ENCODE measurements around the gene PVALB.

PVALB gene

DNA sequence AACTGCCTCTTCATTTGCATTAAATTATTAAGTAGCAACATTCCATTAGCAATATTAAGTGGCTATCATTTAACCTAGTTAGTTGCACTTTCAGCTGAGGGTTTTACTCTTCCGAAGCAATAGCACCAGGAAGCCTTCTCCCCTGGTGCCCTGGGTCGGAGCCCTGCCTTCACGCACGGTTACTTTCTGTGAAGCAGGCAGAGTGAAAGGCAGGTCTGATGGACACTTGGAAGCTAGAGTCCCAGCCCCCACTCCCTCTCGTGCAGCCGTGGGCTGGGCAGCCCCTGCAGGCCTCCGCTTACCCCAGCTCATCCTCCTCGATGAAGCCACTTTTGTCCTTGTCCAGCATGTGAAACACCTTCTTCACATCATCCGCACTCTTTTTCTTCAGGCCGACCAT is 2.0 kb downstream of the PVALB start:
- DNase-seq (ENCODE audit: low read depth in 2 of 2, low spot score in 1 of 2) = no peak

DNA sequence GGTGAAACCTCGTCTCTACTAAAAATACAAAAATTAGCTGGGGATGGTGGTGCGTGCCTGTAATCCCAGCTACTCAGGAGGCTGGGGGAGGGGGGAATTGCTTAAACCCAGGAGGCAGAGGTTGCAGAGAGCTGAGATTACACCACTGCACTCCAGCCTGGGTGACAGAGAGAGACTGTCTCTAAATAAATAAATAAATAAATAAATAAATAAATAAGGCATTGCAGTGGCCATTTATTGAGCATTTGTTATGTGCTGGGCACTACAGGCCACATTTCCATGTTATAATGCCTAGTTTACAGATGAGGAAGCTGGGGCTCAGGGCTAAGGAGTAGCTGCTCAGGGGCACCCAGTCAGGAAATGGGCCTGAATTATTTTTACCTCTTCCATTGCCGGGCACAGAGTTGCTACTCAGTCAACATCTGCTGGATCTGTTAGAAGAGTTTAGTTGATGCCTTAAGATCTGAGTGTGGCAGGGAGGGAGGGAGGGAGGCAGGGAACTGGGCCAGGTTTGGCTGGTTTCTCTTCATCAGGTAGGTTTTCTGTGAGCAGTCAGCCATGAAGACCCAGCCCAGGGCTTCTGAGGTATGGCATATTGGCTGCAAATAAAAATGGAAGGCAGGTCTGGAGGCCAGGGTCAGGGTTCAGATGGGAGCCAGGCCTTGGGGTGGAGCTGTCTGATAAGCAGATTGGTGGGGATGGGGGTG is 5.6 kb downstream of the PVALB start:
- no peak for DNase-seq (ENCODE audit: low read depth in 2 of 2, low spot score in 1 of 2)

DNA sequence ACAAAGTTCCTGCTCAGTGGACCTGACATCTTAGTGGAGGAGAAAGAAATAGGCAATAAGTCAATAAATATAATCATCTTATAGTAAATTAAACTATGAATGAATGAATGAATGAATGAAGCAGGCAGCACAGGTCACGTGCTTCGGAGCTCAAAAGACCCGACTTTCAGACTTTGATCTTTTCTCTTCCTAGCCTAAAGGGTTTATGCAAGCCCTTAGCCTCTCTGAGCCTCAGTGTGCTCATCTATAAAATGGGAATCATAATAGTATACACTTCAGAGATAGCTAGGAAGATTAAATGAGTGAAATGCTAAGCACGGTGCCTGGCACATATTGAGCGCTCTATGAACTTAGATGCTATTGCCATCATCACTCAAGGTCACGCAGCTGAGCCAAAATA is 7.5 kb downstream of the PVALB start:
- DNase-seq (ENCODE audit: low read depth in 2 of 2, low spot score in 1 of 2) = no peak

DNA sequence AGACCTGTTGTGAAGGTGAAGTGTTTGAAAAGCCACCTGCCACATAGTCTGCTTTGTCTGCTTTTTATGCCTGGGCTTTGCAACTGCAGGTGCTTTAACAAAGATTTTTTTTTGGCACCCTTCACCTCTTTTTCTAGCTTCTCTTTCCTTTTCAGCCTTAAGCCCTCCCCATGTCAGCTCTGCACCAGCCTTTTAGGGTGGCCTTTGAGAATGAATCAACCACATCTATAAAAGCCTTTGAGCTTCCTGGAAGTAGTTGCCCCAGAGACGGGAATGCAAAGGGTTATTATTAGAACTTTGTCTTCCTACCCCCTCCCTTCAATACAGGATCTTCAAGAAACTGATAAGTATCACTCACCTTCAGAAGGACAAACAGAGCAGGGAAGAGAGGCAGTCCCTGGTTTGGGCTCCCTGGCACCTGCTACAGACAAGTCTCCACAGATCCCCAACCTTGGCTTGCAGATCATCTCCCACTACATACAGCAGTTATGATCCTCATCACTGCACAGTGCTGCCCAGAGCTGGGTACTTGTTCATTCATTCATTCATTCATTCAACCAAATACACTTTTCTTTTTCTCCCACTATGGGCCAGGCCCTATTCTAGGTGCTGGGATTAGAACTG is 8.0 kb downstream of the PVALB start:
- no peak for DNase-seq (ENCODE audit: low read depth in 2 of 2, low spot score in 1 of 2)

DNA sequence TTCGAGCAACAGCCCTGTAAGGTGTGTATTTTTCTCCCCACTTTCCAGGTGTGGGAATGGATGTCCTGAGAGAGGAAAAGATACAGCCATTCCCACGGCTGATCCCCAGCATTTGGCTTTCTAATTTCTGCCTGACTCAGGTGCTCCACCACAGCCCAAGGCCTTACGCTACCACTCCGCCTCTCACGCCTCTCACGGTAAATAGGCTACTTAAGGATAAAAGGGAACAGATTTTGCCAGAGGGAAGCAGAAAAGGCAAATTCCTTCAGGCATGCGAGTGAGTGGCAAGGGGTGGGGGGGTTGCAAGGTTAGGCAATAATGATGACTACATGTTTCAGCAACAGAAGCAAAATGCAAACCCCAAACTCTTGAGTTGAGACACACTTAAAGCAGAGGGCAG is 9.2 kb downstream of the PVALB start:
- DNase-seq (ENCODE audit: low read depth in 2 of 2, low spot score in 1 of 2) = no peak

DNA sequence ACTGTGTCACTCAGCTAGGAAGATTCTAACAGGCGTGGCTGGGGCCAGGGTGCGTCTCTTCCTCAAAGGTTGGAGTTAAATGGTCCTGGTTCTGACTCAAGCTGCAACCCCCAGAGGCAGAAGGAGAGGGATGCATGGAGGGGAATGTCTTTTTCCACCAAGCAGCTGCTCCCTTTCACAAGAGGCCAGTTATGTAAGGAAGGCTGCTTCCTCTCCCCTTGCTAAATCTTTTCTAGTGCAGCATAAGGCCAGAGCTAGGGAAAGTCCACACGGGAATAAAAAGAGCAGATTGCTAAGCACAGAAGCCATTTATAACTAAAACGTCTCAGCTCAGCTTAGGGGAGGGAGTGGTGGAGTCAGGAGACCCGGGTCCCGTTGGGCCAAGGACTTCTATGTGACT is 10.0 kb downstream of the PVALB start:
- DNase-seq (ENCODE audit: low read depth in 2 of 2, low spot score in 1 of 2) = no peak

DNA sequence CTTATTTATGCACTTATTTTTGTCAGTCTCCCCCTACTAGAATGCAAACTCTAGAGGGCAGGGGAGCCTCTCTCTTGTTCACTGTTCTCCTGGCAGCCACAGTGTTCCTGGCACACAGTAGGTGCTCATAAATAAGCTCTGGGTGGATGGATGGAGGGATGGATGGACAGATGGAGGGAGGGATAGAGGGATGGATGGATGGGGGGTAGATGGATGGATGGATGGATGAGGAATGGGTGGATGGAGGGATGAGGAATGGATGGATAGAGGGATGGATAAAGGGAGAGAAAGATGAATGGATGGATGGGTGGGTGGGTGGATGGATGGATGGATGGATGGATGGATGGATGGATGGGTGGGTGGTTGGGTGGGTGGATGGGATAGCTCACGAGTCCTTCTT is 13.5 kb downstream of the PVALB start:
- DNase-seq (ENCODE audit: low read depth in 2 of 2, low spot score in 1 of 2) = no peak

DNA sequence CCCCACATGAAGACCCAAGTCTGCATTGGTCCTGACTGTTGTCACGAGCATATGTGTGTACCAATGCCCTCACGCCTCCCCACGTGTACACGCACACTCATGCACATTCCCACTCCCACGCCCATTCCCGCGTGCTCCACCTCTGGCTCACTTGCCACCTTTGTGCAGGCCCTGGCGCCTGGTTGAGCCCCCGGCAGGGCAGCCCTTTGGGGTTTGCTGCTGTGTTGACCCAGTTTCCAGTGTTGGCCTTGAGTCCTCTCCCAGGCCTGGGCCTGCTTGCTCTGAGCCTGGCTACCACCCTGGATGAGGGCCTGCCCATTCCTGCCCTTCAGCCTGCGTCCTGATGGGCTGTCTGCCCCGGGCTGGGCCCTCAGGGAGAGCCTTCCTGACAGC is 18.2 kb downstream of the PVALB start:
- no peak for DNase-seq (ENCODE audit: low read depth in 2 of 2, low spot score in 1 of 2)

DNA sequence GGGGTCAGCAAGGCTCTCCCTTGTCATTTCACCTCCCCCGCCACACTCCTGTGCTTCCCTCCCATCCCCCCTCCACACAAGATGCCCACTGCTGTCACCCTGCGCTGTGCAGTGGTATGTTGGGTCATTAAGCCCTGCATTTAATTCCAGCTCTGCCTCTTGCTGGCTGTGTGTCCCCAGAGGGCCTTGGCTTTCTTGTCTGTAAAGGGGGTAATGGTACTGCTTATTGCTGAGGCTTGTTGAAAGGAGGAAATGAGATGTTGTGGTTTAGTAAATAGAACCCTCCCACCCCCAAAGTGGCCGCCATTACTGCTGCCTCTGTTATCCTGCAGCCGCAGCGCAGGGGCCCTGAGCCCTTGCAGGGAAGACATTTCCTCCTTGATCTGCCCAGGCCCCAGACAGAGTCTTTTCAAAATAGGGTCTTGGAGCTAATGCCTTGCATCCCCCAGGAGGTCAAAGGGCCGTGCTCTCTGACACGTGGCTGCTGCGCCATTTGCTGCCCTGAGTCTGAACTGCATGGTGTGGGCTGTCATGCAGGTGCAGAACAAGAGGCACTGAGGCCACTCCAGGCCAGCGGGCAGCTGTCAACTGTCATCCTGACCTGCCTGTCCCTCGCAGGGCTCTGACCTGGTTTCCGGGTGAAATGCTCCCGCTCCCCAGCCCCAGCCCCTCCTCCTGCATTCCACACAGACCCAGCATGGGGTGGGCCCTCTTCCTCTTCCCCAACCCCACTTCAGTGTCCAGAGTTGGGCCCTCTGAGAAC is 18.7 kb downstream of the PVALB start:
- DNase-seq (ENCODE audit: low read depth in 2 of 2, low spot score in 1 of 2) = no peak

DNA sequence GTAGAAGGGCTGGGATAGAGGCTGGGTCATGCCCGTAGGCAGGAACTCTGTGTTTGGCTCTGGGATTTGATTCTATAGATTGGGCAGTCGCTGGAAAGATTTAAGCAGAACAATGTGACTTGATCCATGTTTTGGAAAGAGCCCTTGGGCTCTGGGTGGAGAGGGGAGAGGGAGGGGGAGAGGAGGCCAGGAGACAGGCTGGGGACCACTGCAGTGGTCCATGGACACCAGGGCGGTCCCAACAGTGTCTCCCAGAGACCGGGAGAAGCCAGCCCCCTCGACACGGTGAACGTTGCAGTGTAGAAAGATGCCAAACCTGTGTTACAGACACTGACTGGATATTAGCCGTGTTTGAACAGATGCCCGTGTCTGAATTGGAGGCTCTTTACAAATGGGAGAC is 19.5 kb downstream of the PVALB start:
- no peak for DNase-seq (ENCODE audit: low read depth in 2 of 2, low spot score in 1 of 2)

DNA sequence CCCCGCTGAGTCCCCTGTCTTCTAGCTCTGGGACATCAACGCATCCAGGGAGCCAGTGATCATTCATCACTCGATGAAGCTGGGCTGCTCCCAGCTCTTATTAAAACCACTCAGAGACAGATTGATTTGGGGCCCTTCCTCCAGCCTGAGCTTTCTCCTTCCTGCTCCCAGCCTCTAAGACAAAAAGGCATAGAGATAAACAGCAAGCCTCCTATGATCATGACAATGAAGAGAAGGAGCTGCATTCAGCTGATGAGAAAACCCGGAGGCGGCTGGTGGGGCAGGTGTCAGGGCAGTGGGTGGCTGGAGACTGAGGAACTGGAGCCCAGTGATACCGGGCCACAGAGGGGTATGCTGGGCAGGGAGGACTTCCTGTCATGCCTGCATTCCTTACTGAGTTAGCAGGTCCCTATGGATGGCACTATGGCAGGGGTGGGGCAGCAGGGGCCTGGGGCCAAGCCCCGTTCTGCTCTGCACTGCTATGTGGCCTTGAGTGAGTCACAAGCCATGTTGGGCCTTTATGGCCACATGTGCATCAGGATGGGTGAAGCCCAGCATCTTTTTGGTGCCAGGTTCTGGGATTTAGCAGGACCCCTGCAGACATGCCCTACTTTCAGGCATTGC is 20.2 kb downstream of the PVALB start:
- no peak for DNase-seq (ENCODE audit: low read depth in 2 of 2, low spot score in 1 of 2)

DNA sequence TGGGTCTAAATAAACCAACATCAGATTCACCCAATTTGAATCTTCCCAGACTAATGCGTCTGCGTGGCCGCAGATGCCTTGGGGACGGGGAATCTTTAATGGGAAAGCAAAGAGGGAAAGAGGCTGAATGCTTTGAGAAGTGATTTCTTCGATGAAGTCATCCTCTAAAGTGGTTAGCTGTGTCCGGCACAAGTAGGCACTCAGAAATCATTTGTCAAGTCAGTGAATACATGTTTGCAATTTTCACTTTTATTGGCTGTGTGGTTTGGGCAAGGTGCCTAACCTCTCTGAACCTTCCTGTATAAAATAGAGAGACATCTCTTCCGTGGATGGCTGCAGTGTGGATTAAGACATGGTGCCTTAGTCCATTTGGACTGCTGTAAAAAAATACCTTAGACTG is 21.2 kb downstream of the PVALB start:
- DNase-seq (ENCODE audit: low read depth in 2 of 2, low spot score in 1 of 2) = no peak

DNA sequence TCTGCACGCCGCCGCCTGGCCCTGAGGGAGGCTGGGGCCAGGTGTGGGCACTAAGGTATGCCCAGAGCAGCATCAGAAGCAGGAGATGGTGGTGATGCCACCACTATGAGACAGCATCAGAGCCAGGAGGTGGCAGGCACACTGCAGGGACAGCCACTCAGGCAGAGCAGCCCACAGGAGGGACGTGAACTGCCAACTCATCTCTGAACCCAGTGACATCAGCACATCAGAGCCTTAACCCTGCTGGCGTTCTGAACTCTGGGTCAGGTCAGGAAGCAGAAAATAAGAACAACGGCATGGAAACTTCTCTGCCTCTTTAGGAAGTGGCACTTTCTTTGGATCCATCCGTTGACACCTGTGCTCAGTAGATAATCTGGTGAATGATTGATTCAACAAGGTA is 26.2 kb downstream of the PVALB start:
- DNase-seq (ENCODE audit: low read depth in 2 of 2, low spot score in 1 of 2) = no peak

DNA sequence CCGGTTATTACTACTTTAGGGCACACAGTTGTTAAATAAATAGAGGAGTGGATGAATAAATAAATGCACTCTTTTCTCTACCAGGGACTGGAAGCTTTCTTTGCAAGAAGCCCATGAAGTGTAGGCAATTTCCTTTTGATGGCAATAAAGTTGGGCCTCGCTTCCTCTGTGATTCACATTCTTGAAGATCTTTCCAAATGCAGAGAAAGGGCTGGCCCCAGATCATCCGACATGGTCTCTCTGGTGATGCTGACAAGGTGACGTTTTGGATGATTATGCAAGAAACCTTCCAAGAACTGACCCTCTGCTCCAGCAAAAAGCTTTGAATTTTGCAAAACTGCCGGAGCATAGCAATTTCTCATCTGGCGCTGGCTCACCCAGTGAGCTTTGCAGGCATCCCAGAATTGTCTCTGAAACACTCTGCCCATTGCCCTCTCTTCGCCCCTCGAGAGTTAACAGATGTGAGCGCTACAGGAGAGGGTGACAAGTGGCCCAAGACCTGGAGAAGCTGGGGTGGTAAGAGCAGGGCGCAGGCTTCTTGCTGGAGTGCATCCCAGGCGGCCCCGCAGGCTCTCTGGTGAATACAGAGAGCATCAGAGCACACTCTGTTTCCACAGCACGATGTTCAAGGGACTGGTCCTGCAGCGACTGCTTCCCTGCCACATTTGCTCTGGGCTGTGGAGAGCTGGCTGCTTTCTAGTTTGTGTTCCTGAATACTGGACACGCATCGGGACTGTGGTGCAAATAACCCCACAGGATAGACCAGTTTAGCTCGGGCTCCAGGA is 29.4 kb downstream of the PVALB start:
- DNase-seq (ENCODE audit: low read depth in 2 of 2, low spot score in 1 of 2) = no peak

DNA sequence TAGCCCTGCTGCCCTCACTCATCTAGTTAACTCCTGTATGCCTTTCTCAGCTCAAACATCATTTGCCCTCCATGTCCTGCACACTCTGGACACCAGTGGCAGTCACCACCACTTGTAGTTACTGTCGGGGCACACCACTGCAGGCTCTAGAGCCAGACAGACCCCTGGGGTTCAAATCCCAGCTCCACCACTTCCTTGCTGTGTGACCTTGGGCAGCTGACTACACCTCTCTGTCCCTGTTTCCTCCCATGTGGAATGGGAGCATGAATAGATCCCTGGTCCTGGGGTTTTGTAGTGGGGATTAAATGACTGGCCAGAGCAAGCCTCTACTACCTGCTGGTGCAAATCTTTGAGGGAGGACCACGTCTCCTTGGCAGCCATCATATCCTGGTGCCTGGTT is 33.1 kb downstream of the PVALB start:
- no peak for DNase-seq (ENCODE audit: low read depth in 2 of 2, low spot score in 1 of 2)

DNA sequence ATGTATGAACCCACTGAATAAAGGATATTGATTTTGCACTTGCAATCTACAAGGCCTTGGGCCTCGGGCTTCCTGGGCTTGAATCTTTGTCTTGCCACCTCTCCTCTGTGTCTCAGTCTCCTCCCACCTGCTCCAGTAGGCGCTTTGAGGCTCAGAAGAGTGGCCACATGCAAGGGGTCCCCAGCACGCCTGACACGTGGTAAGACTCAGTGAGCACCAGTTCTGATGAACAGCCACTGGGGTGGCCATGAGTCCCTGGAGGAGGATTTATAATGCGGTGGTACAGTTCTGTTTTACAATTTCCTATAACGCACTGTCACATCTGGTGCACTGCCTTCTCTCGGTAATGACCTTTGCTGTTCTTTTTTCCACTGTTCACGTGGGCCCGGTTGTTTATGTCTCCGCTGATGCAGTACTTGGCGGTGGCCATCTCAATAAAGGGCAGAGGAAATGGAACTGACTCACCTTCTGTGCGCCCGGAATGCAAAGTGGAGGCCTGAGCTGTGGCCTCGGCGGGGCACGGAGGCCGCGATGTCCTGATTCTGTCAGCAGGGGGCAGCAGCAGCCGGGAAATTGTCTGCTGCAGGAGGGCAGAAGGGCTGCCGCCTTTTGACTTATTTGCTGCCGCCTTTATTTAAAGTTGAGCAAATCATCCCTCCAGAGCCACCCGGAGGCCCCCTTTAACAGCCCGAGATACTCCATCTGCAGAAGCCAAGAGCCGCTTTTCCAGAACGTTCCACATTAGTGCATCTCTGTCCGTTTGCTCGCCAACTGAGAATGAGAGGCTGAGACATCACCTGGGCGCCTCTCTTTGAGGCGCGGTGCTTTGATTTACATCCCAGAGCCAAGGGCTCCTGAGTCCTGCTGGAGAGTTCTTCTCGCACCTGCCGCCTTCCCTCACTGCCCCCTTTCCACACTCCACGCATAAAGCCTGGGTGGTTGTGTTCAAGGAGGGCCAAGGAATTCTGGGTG is 34.9 kb downstream of the PVALB start:
- peak; percentile 76 to 79 for DNase-seq (ENCODE audit: low read depth in 2 of 2, low spot score in 1 of 2)

DNA sequence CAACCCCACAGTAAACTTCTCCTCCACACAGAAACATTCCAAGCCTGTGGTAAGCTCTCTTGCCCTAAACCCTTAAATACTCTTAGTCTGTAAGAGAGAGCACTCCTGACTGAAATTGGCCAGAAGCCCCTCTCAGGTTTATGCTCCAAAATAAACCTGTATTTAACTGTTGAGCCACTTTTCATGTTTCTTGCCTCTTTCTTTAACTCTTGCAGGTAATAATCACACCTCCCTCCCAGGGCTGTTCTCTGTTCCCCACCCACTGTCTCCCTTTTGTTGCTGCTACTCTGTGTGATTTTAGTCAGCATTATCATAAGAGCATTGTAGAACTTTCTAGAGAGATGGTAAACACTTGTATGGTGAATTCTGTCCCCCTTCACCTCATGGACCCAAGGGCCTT is 38.8 kb downstream of the PVALB start:
- no peak for DNase-seq (ENCODE audit: low read depth in 2 of 2, low spot score in 1 of 2)

DNA sequence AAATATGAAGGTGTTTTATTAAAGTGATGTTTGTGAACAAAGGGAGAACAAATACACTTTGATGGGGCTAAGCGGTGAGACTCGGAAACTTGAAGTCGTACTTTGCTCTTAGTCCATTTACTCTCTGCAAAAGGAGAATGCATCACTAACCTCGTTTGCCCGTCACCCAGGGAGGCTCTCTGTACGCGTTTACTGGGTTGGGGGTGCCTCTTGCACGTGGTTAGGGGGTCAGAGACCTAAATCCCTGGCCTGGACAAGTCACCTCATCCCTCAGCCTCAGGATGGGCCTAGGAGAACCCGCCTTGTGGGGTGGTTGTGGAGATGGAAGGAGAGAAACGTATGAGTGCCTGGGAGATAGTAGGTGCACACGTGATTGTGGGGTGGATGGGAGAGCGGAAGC is 40.1 kb downstream of the PVALB start:
- DNase-seq (ENCODE audit: low read depth in 2 of 2, low spot score in 1 of 2) = no peak

DNA sequence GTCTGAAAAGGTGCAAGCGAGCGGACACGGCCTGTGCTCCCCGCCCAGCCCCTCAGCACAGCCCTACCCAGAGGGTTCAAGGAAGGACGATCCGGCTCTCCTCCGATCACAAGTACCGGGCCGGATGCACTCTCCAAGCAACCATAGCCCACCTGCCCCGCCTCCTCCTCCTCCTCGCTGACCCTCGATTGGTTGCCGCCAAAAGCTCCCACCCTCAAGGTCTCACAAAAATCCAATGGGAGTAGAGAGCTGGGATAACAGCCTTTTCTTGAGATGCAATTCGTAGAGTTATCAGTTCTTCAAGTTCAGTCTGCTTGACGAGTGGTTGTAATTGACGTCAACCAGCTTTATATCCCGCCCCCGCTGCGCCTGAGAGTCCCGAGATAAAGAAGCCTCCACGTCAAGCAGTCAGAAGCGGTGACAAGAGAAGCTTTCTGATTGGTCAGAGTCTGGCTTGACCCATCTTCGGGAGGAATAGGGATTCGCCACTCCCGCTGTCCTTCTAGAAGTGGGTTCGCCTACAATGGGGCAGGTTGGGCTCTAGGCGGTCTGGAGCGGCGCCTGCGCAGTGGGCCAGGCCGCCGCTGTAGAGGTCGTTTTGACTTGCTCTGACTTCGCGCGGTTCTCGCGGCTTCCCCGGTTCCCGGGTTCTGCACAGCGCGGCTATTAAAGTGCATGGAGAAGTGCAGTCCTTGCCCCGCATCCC is 40.7 kb downstream of the PVALB start, which contains the start of gene IFT27:
IFT27 (minus strand) TSS at position 156 of the 706 bp plus-strand sequence. CDS start 412 bp downstream, outside the sequence.
- peak; percentile 75 to 92 for DNase-seq (ENCODE audit: low read depth in 2 of 2, low spot score in 1 of 2)

All from stimulated activated CD8-positive, alpha-beta memory T cell treated with anti-CD3 and anti-CD28 coated beads, Interleukin-4, amount 100 ng/mL, for 1 hour (primary cell).